CD4-positive, alpha-beta T cell treated with Interleukin-15 for 1 hour (primary cell): ENCODE measurements around the gene ABHD12B.
A peak's percentile ranks its signal among the peaks of the same experiment; 100 is the strongest.
"Not testable (repeated sequence)": the region's sequence is repeated elsewhere in the genome, so short reads cannot be mapped to it uniquely, and the experiment has no call there.

ENCODE experiments used
- DNase-seq: peaks from one replicate; pipeline ENCODE4 v3.0.0-alpha.2; 2020

Gene ABHD12B

DNA sequence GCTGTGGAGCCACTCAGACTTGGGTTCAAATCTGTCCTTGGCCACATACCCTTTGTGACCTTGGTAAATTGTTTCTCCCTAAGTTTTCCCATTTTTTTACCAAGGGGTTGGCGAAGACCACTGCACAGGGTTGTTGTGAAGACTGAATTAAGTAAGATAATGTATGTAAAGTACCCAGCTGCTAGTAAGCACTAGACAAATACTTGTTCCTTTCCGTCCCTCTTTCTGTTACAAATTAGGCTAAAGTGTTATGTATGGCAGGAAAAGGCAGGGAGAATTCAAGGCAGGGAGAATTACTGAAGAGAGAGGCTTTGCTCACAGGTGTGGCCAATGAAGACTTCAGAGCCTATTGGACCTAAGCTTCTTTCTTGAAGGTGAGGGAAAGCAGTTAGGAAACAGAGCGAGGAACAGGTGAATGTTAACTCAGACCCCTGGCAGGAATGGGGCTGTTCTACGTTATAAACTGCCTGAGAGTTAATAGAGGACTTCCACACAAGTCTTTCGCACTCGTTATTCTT lies 25.9 kb downstream of the ABHD12B start:
- DNase-seq, result no peak

DNA sequence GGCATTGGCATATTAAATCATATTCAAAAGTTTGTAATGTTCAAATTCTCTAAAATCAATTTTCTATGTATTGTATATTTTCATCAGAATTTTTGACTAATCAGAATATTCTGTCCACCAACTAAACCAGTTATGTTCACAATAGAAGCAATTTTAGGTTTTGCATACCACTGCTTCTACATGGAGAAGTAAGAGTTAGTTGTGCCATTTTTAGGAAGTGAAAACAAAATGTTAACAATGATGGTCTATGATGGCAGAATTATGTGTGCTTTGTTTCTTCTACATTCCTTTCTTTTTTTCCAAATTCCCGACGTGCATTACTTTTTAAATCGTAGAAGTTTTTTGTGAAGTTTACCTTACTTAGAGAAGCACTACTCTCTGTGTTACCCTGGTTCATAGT lies 29.5 kb downstream of the ABHD12B start:
- no peak for DNase-seq

DNA sequence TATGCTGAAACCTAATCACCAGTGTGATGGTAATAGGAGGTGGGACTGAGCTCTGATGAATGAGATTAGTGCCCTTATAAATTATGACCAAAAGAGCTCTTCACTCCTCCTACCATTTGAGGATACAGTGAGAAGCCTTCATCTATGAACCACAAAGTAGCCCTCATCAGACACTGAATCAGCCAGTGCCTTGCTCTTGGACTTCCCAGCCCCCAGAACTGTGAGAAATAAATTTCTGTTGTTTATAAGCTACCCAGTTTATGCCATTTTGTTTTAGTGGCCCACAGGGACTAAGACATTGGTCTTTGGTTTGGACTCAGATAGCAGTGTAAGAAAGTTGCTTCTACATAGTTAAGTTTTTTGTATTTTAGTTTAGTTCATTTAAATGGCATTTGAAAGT lies 32.9 kb downstream of the ABHD12B start:
- no peak for DNase-seq

DNA sequence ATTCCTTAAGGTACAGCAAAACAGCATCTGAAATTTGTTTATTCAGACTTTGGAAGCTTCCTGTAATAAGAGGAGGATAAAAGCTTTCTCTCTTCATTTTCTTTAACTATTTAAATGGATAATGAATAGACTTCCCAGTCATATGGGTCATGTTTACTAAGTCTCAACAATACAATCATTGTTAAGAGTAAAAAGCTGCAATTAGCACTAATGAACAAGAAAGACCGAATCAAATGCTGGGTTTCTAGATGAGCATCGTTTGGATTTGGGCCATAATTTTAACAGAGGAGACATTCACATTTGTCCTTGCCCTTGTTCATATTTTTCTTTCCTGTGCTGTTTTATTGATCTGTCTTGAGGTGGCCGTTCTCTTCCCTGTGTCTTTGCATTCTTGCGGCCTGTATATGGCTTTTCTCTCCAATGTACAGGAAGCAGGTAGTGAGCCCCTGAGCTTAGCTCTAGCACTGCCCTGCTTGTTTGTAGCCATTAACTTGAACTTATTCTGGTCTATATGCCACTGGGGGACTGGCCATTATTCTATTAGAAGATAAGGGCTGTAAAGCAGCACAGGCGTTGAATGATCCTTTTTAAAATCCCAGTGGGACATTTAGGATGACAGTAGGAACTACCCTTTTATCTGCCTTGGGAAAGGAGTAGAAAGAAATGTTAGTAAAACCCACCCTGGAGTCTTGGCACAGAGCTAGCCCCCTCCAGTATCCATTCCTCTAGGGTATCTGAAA lies 34.6 kb downstream of the ABHD12B start:
- DNase-seq, result no peak

DNA sequence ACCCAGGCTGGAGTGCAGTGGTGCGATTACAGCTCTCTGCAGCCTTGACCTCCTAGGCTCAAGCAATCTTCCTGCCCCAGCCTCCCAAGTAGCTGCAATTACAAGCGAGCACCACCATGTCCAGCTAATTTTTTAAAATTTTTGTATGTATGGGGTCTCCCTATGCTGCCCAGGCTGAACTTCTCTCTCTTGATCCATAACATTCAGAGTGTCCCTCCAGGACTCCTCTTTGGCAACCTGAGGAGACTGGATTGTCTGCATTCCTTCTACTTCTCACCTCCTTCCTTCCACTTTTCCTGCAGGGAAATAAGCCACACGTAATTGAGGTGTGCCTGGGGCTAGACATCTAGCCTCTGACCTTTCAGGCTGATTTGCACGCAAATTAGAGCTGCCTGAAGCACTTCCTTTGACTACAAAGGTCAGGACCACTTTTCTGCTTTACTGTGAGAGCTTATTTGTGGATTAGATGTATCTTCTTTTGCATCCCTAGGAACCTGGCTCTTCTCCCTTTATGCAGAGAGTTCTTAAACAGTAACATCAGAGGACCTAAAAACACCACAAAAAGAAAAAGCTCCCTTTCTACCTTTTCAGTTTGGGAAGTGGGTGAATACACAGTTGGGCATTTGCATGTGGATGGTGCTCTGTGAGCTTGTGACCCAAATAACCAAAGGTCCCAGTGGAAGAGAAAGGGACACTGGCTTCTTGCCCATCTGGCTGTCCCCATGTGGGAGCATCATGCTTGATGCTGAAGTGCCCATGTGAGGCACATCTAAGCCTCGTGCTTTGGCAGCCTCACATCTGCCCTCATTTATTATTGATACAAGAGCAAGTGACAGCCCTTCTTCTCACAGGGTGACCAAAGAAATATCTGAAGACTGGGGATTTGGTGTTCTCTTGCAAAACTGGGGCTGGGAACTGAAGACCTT lies 38.9 kb downstream of the ABHD12B start:
- DNase-seq, result no peak

DNA sequence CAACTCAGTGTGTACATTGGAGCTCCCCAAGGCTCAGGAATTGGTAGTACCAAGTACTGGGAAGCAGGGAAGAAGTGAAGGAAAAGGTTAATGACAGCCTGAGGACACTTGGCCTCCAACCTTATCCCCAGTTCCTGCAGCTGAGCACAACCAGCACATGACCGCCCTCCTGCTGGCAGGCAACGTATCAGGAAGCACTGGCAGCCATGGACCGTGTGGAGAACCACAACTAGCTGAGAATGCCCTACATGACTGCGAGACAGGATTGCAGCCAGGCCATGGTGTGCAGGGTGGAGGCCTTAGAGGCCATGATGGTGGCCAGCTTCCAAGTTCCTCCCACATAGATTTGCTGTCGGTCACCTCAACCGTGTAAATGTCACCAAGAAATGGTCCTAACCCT lies 45.6 kb downstream of the ABHD12B start:
- DNase-seq, result no peak

DNA sequence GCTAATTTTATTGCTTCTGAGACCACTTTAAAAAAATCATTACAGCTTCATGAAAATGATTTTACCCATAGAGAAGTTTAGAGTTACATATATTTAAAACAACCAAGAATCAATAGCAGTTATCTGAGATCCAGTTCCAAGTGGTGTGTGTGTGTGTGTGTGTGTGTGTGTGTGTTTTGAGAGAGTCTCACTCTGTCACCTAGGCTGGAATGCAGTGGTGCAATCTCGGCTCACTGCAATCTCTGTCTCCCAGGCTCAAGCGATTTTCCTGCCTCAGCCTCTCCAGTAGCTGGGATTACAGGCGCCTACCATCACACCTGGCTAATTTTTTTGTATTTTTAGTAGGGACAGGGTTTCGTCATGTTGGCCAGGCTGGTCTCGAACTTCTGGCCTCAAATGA lies 47.7 kb downstream of the ABHD12B start:
- DNase-seq, result not testable (repeated sequence)

DNA sequence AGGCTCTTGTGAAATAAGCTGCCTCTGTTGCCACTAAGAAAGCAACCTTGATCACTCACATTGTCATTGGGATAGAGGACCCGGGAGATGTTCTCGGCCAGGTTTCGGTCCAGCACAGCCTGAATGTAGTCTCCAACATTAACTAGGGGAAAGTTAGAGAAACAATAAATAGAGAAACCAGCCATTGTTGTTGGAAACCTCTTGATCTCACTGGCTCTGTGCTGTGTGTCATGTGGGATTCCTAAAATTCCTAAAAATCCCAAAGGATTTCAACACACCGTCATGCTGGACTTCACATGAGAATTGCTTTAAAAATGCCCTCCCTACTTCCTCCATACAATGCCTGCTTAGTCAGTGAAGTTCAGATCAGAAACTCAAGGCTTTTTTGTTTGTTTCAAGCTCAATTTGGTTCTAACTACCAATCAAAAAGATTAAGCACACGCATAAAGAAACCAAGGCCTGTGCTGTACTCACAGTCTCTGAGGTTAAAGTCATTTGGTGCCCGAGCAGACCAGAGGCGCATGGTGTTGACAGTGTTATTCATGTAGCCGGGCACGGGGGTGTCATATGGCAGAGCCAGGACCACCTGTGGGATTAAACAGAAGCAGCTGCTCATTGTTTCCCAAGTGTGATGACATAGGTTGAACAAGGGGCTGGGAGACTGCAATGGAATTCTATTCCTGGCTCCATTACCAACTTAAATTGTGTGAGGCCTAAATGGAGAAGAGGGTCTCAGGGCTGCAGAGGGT lies 48.8 kb downstream of the ABHD12B start:
- DNase-seq, result no peak

DNA sequence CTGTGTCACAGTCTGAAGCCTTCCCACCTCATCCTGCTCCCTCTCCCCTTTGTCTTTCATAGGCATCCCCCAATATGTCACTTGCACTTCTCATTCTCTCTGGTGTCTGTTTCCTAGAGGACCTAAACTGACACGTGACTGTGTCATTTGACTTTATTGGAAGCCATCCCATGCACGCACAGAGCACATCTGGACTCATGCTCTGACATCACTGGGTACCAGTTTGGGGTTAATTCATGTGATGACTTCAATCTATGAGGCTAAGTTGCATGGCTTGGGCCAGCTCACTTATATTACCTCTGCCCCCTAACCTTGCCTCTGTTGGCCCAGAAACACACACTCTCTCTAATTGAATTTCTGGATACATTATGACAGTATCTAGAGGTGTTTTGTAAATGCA lies 51.0 kb downstream of the ABHD12B start:
- no peak for DNase-seq

DNA sequence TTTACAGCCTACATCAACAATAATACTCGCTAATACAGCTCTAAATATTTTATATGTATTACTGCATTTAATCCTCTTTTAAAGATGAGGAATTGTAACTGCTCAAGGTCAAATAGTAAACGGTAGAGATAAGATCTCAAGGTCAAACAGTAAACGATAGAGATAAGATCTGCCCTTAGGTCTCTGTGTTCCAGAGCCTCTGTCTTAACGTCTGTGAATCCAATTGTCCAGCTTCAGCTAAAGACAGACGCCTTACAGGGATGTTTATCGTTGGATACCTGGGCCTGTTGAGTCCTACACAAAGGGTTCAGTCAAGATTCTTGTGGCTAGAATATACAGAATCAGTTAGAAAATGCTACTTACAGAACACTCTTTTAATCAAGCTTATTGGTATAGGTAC lies 52.4 kb downstream of the ABHD12B start:
- DNase-seq, result no peak

DNA sequence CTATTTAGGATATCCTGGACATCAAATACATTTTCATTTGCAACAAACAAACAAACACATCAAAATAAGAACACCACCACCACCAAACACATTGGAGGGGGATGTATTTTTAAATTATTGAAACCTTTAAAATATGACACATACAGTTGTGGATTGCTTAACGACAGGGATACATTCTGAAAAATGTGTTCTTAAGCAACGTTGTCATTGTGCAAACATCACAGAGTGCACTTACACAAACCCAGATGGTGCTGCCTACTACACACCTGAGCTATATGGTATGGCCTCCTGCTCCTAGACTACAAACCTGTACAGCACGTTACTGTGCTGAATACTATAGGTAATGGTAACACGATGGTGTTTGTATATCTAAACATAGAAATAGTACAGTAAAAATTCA lies 53.0 kb downstream of the ABHD12B start:
- DNase-seq, result no peak

DNA sequence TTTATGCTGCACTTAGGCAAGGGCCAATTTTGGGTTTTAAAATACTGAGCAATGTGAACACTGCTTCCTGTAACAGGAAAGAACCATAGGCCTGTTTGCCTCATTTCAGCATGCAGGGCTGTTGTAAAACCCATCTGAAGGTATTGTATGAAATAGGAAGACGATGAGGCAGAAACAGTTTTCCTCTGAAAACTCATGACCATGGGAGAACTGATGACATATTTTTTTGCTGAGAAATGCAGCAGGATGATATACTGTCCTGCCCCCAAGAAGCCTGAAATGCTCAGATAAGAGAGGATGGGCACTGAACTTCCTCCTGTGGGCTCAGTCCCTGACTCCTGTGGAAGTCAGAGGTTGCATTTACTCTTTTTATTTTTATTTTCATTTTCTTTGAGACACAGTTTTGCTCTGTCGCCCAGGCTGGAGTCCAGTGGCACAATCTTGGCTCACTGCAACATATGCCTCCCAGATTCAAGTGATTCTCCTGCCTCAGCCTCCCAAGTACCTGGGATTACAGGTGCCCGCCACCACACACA lies 55.1 kb downstream of the ABHD12B start:
- DNase-seq, result no peak

DNA sequence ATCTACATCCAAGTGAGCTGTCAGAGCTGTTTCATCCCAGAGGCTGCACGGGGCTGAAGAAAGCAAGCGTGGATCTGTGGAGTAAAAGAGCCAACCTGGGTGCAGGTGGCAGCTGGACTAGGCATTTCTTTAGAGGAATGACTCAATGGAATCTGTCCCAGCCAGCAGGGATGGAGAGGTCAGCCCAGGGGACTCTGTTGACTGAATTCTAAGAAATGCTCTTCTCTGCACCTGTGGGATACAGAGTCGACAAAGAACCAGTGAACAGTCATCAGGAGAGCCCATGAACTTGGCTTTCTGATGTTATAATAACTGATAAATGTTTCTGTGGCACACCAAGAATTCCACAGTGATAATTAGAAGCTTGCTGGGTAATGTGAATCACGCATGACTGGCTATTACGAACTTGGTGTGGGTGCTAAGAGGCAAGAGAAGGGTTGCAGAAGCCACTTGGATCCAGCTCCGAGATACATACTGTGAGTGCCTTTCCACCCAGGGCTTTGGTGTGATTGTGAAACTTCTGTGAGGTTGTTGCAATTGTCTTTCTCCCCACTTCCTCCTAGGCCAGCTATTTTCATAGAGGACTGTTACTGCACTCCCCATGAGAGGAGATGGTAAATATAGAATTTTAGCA lies 56.3 kb downstream of the ABHD12B start:
- peak; percentile 55 for DNase-seq

DNA sequence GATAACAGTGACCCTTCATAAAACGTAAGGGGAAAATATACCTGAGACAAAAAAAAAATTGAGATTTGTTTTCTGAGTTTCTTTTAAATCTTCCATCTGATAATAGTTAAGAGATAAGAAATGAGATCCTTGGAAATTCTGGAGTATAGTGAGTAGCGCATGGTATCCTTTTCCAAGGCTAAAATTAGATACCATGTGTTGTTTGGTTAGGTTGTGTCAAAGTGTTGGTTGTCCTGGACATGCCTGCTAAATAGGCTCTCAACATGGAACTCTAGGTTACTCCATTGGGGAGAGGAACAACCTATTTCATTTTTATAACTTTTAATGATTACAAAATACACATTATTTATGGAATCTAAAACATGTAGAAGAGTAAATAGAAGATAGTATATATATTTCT lies 57.7 kb downstream of the ABHD12B start:
- no peak for DNase-seq

DNA sequence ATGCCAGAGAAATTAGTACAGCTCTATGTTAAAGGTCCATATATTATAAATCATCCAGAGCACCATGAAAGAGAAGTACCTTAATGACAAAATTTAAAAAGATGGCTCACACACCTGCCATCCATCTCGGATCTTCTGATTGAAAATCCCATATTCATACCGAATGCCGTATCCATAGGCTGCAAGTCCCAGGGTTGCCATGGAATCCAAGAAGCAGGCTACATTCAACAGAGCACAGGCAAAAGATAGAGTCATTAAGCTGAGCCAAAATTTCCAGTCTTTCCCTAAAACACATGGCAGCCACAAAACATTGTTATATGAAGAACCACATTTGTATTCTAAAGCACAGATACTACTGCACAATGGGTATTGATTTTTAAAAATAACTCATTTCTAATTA lies 59.7 kb downstream of the ABHD12B start:
- DNase-seq, result no peak

DNA sequence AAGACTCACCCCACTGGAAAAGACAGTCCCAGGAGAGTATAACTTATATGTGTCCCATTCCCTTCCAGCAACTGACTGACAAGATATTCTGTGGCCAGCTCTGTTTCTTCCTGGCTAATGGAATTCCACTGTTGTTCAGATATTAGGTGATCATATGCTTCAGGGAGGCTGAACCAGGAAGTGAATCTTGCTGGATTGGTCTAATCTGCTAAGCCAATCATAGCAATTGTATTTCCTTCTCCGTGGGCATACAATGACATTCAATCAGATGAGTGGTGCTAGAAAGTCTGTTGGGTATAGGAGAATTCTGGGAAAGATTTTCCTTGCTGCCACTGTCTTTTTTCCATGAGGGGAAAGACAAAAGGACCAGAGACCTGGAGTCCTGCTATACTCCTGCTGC lies 60.3 kb downstream of the ABHD12B start:
- DNase-seq, result no peak

DNA sequence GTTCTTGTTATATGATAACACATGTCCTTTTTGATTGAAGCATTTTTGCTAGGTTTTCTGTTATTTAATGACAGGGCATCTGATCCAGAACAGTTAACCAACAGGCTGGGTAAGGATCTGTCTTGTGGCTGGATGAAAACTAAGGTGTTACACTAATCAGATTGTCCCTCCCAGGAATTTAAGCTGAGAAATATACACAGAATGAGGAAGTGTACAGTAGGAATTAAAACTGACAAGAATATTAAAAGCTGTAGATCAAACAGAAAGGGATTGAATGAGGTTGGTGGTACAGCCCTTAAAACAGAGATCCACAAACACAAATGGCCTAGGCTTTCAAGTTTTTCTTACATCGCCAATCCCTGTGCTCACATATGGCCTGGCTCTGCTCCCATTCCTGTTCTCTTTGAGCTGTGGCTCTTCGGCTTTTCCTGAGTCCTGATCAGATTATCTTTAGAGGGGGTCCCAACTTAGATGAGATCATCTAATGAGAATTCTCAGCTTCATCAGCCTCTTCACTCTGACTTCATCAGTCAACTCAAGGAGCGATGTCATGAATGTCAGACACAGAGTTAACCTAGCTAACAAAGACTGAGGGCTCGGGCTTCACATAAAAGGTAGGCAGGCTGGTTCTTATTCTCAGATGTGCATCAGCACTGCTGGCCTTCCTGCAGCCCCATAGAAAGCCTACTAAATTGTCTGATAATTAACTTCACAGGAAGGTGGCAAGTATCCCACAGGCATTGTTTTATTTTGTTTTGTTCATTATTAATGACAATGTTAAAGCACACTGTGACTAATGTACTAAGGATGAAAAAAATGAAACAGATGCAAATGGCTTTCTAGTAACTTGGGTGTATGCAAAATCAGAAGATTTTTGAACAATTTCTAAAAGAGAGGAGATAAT lies 61.0 kb downstream of the ABHD12B start:
- no peak for DNase-seq

DNA sequence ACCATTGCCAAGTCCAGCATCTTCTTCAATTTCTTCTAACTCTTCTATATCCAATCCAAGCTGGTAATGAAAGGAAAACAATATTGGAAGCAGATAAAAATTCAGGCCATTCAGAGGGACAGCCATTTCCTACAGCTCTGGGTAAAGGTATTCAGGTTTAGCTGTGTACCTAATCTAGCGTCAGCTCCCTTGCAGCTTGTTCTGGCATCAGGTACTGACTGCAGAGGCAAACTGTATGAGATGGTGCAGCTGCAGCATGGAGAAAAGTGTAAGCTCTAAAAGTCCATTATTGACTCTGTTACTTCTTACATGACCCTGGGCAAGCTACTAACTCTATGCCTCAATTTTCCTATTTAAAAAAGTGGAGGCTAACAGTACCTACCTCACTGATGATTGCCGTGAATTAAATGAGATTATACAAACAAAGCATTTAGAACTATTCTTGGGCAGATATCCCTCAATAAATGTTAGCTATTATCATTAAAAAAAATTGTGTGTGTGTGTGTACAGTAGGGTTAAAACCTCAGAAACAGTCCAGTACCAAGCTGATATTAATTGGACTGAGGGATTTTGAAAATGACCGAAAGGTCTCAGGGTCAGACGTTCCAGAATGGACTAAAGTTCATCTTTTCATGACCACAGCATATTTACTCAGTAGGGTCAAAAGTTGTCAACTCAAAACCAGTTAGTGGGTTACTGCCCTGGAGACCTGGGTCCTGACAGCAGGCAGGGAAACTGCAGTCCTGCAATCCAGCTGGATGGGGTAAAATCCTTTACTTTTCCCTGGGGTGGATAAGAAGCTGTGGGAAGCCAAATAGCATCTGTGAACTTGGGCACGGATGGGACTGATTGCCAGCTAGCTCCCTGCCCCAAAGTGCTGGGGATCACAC lies 63.5 kb downstream of the ABHD12B start:
- DNase-seq, result no peak

DNA sequence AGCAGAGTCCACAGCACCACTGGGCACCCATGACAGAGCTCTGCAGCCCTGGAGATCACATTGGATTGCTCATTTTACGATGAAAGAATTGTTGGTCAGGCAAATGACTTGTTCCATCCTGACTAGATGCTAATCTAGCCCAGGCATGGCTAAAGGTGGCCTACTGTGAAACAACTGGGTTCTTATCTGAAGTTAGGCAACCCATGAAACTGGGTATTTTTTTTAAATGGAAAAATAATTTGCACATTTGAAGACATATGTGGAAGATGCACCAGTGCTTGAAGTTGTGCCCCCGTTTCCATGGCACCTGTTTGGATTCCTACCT lies 64.1 kb downstream of the ABHD12B start:
- DNase-seq, result no peak

DNA sequence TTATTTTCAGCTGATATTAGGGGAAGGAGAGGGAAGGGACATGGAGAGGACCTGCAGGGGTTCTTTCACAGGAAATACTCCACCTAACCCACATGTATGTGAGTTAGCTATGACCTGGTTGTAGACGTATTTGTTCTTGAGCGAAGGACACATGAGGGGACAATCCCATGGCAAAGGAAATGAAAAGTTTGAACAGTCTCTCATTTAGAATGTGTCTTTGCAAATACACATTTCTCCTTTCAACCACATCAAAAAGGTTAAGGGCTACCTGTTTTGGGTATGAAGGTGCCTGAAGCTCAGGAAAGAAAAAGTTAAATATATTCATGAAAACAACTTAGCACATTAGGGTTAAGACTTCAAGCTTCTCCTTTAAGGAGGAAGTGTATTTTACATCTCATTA lies 65.0 kb downstream of the ABHD12B start:
- no peak for DNase-seq

DNA sequence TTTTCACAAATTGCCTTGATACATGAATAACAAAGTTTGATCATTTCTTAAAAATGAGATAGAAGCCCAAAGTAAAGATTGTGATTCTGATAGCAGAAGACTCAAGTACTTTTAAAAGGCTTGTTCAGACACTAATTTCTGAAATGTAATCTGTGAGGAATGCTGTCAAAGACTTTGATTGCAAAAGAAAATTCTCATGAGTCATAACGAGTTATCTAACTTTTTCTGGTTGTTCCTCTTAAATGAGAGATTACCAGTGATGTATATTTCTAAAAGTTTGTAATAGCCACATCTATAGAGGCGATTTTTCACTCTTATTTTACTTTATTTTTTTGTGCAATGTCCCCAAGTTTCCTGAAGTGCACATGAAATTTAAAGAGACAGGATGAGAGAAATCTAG lies 65.5 kb downstream of the ABHD12B start:
- DNase-seq, result no peak
